Suprapubic skin (tissue), 4 donors: ENCODE measurements around the gene TLCD5. TPM values are rescaled to one million over a fixed set of nuclear protein-coding genes. Genes with fewer than 3 reads are reported as not detected.
A peak's percentile ranks its signal among the peaks of the same experiment; 100 is the strongest.

Experiments
- DNase-seq, 2 donors: peaks; one replicate each; pipeline ENCODE4 v3.0.0-alpha.2; 2019; ENCODE audit warnings: low spot score in 2 of 2
- H3K27ac ChIP-seq: fragments of 200-600 bp; sonication (generic); one replicate; pipeline ENCODE4 v1.5.1; 2019
- H3K27me3 ChIP-seq: fragments of 200-600 bp; sonication (generic); one replicate; pipeline ENCODE4 v1.5.1; 2019
- H3K36me3 ChIP-seq: fragments of 200-600 bp; sonication (generic); one replicate; pipeline ENCODE4 v1.5.1; 2019
- H3K4me1 ChIP-seq: fragments of 200-600 bp; sonication (generic); one replicate; pipeline ENCODE4 v1.5.1; 2019
- H3K4me3 ChIP-seq: fragments of 200-600 bp; sonication (generic); one replicate; pipeline ENCODE4 v1.5.1; 2019; ENCODE audit warnings: mild to moderate bottlenecking
- H3K9me3 ChIP-seq: fragments of 200-600 bp; sonication (generic); one replicate; pipeline ENCODE4 v1.5.1; 2019
- EP300 ChIP-seq: sonication (generic); formaldehyde crosslinking; IDR thresholded peaks from one replicate; pipeline ENCODE4 v1.6.1; 2017; ENCODE audit warnings: antibody characterized with exemption
- POLR2A ChIP-seq, 2 donors: fragments of 450-650 bp; IDR thresholded peaks; one replicate each; pipeline ENCODE4 v1.6.1; 2017; ENCODE audit warnings: antibody characterized with exemption in 2 of 2, mild to moderate bottlenecking in 2 of 2, moderate library complexity in 2 of 2
- POLR2AphosphoS5 ChIP-seq, 3 donors: sonication (generic); formaldehyde crosslinking; IDR thresholded peaks; one replicate each; pipeline ENCODE4 v1.6.1; 2017; ENCODE audit warnings: antibody characterized with exemption in 3 of 3
- WGBS: methylation state at CpG from one replicate; pipeline ENCODE4 v1.1.5; 2018; 5-methylcytosine and 5-hydroxymethylcytosine counted together
- total RNA-seq, 4 donors: library from RNA; depleted of rRNA; stranded (reverse); fragments of >200 nt; gene quantifications; one replicate each; pipeline ENCODE4 v1.1.0, GENCODE V29; 2016
- TF ChIP-seq, protein P1 (sequence below), 2 donors: fragments of 200-600 bp in 1 of 2; fragments of 450-650 bp in 1 of 2; sonication (generic) in 1 of 2; IDR thresholded peaks; one replicate each; pipeline ENCODE4 v1.5.1; 2016 to 2019; ENCODE audit warnings: antibody characterized with exemption in 2 of 2, mild to moderate bottlenecking in 1 of 2, moderate library complexity in 1 of 2

TLCD5 gene
- total RNA-seq, 4 donors from 2014 or later: 0.83 to 2.3 (median 1.5) TPM

DNA sequence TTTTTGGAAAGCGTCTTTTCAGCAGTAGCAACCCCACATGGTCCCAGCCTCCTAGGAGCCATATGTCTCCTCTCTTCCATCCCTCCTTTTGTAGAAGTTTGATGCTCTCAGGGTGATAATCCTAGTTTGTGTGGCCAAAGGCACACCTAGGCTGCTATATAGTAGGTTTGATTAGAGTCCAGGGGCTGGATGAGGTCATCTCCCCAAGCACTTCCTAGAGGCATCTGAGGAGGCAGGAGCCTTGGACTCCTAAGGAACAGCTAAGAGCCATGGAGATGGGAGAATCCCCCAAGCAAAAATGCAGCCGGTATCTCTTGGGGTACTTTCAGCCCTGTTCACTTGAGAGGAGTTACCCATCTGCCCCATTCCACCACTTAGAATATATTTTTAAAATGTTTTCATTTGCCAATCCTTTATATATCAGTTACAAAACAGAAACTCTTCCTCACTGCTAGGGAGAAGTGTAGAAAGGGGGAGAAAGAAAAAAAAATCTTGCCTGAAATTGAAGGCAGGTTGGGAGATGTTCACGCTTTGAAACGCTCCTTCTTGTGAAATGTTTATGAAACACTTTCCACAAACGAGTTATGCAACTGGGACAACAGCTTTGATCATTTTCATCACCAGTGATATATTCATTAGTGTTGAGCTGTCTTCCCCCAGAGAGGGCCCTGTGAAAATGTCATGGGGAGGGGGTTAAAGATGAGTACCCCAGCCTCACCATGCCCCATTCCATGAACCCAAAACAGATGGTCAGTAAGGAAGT, 31.9 kb upstream of the TLCD5 start:
- H3K4me1 ChIP-seq: peaks cover 40% of the 10 kb centered on the region
- WGBS: 44% methylated on average over 5 of the region's 5 CpGs
- TF ChIP-seq EP300: no peak
- TF ChIP-seq POLR2AphosphoS5 (IDR thresholded peaks at IDR 0.05): no peak
- TF ChIP-seq, protein P1, sequence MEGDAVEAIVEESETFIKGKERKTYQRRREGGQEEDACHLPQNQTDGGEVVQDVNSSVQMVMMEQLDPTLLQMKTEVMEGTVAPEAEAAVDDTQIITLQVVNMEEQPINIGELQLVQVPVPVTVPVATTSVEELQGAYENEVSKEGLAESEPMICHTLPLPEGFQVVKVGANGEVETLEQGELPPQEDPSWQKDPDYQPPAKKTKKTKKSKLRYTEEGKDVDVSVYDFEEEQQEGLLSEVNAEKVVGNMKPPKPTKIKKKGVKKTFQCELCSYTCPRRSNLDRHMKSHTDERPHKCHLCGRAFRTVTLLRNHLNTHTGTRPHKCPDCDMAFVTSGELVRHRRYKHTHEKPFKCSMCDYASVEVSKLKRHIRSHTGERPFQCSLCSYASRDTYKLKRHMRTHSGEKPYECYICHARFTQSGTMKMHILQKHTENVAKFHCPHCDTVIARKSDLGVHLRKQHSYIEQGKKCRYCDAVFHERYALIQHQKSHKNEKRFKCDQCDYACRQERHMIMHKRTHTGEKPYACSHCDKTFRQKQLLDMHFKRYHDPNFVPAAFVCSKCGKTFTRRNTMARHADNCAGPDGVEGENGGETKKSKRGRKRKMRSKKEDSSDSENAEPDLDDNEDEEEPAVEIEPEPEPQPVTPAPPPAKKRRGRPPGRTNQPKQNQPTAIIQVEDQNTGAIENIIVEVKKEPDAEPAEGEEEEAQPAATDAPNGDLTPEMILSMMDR (IDR thresholded peaks at IDR 0.05): no peak
- TF ChIP-seq POLR2A (IDR thresholded peaks at IDR 0.05): no peak
- no peaks in the 10 kb centered on the region for H3K27me3 ChIP-seq
- H3K36me3 ChIP-seq: no peaks in the 10 kb centered on the region
- H3K9me3 ChIP-seq: no peaks in the 10 kb centered on the region
- DNase-seq: no peak
- no peak overlapping the region for H3K4me3 ChIP-seq
- H3K27ac ChIP-seq: peak overlapping the region; percentile 75

DNA sequence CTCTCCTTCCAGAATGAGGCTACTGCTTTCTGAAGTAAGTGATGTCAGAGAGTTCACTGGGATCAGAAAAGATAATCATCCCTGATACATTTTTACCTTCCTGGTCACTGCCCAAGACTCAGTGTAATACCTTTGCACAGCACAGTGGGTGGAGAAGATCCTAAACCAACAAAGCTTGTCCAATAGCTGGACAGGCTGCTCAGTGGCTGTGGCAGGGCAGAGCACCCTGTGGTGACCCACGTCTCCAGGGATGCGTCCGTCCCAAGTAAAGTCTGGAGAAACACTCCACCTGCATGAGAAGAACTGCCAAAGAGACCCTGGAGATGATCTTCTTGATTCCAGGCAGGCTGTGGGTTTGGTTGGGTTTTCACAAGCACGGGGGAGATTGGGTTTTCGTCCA, 31.0 kb upstream of the TLCD5 start:
- peak overlapping the region; percentile 75 for H3K27ac ChIP-seq
- peaks cover 43% of the 10 kb centered on the region for H3K4me1 ChIP-seq
- H3K36me3 ChIP-seq: no peaks in the 10 kb centered on the region
- TF ChIP-seq POLR2A (IDR thresholded peaks at IDR 0.05): no peak
- TF ChIP-seq EP300: no peak
- TF ChIP-seq, protein P1 (IDR thresholded peaks at IDR 0.05): no peak
- no peak for TF ChIP-seq POLR2AphosphoS5 (IDR thresholded peaks at IDR 0.05)
- no peaks in the 10 kb centered on the region for H3K9me3 ChIP-seq
- H3K4me3 ChIP-seq: no peak overlapping the region
- DNase-seq: no peak
- no peaks in the 10 kb centered on the region for H3K27me3 ChIP-seq
- WGBS: 59% methylated on average over 5 of the region's 5 CpGs

DNA sequence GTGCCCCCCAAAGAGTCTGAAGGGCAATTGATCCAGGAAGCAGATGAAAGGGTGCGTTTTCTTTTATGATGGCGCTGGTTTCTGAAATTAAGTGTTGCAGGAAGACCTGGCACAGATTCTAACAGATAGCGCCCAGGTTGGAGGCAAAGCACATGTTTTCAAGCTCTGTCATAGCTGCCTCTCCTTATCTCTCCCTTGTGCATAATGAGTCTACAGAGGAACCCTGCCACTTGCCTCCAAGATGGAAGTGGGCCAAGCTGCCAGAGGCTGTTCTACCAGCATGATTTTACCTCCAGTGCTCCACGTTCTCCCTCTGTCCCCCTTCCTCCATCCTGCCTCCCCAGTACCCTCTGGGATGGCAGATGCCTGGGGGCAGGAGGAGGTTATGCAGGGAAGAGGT, 30.0 kb upstream of the TLCD5 start:
- Histone ChIP-seq H3K36me3 (no peaks in the 10 kb centered on the region), H3K27ac (peak overlapping the region; percentile 75), H3K4me3 (no peak overlapping the region), H3K4me1 (peaks cover 48% of the 10 kb centered on the region), H3K27me3 (no peaks in the 10 kb centered on the region), H3K9me3 (no peaks in the 10 kb centered on the region)
- DNase-seq: no peak
- TF ChIP-seq POLR2AphosphoS5 (IDR thresholded peaks at IDR 0.05) (peak in 1 of 3 donors; percentile 33), POLR2A (IDR thresholded peaks at IDR 0.05) (no peak), EP300 (no peak)
- TF ChIP-seq, protein P1 (IDR thresholded peaks at IDR 0.05): no peak
- 33% methylated on average over 4 of the region's 4 CpGs for WGBS

DNA sequence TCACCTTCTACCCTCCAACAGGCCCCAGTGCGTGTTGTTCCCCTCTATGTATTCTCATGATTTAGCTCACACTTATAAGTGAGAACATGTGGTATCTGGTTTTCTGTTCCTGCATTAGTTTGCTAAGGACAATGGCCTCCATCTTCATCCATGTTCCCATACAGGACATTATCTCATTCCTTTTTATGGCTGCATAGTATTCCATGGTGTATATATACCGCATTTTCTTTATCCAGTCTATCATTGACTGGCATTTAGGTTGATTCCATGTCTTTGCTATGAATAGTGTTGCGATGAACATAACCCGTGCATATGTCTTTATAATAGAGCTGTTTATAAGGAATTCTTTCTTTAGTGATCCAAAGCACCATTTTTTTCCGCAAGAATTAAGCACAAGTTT, 28.5 kb upstream of the TLCD5 start:
- WGBS: 93% methylated on average over 5 of the region's 5 CpGs
- Histone ChIP-seq H3K27me3 (no peaks in the 10 kb centered on the region), H3K27ac (no peak overlapping the region), H3K4me3 (no peak overlapping the region), H3K36me3 (no peaks in the 10 kb centered on the region), H3K4me1 (peaks cover 62% of the 10 kb centered on the region), H3K9me3 (no peaks in the 10 kb centered on the region)
- DNase-seq: no peak
- TF ChIP-seq POLR2A (IDR thresholded peaks at IDR 0.05) (no peak), POLR2AphosphoS5 (IDR thresholded peaks at IDR 0.05) (no peak)

- H3K4me3 ChIP-seq: no peak overlapping the region
- no peaks in the 10 kb centered on the region for H3K36me3 ChIP-seq
- 83% methylated on average over 5 of the region's 5 CpGs for WGBS
- H3K27me3 ChIP-seq: no peaks in the 10 kb centered on the region
- H3K9me3 ChIP-seq: no peaks in the 10 kb centered on the region
- no peak overlapping the region for H3K27ac ChIP-seq
- DNase-seq: no peak
- TF ChIP-seq POLR2AphosphoS5 (IDR thresholded peaks at IDR 0.05) (no peak), POLR2A (IDR thresholded peaks at IDR 0.05) (no peak), EP300 (no peak)
- TF ChIP-seq, protein P1 (IDR thresholded peaks at IDR 0.05): no peak
- peaks cover 64% of the 10 kb centered on the region for H3K4me1 ChIP-seq
Measured at GRCh38 chr11:120298461-120298860, 26.6 kb upstream of the TLCD5 start.
